Measurements from ENCODE around the gene PDCD11. TPM values are rescaled to one million over a fixed set of nuclear protein-coding genes. Genes with fewer than 3 reads are reported as not detected.

PDCD11 gene
- total RNA-seq, 2 donors from 2014 or later = 10.7 to 23.0 TPM

DNA sequence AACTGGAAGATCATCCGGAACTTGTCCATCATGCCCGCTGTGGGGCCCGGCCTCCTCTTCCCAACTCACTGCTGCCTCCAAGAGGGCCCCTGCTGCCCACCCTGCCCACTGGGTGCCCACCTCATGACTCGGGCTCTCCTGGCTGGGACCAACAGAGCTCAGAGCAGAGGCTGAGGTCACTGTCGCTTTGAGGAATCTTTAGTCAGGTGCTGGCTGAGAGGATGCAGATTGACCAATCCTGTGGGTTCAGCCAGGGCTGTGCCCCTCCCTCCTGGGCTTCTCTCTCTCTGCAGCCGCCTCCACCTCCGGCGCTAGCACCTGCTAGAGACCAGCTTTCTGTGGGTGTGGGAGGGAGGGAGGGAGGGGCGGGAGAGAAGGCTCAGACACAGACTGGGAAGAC, 62.3 kb downstream of the PDCD11 start, which contains the start of gene CALHM1:
Gene CALHM1, minus strand, starts transcription at position 181 of the 400 bp plus-strand sequence. Its CDS starts 149 bp downstream, at position 32.
- ATAC-seq (ENCODE audit: insufficient number of reproducible peaks, low FRiP score, low read depth) (no peak), DNase-seq (ENCODE audit: low spot score) (no peak)
- Histone ChIP-seq H3K36me3 (no peaks in the 10 kb centered on the region), H3K27ac (no peak within 1 kb of the TSS), H3K9me3 (no peaks in the 10 kb centered on the region), H3K4me1 (ENCODE audit: control insufficient read depth in 1 of 2, low read depth in 2 of 2) (no peaks in the 10 kb centered on the region), H3K27me3 (replicated peaks; ENCODE audit: insufficient read depth) (no peaks in the 10 kb centered on the region), H3K4me3 (no peak within 1 kb of the TSS)
- no peak for TF ChIP-seq CTCF (IDR thresholded peaks at IDR 0.05)

GRCh38 chr10:103459615-103460014, 63.2 kb downstream of the PDCD11 start:
- DNase-seq (ENCODE audit: low spot score) (no peak), ATAC-seq (ENCODE audit: insufficient number of reproducible peaks, low FRiP score, low read depth) (no peak)
- no peak overlapping the region for H3K27ac ChIP-seq
- no peaks in the 10 kb centered on the region for H3K27me3 ChIP-seq (replicated peaks; ENCODE audit: insufficient read depth)
- no peaks in the 10 kb centered on the region for H3K36me3 ChIP-seq
- H3K4me1 ChIP-seq (ENCODE audit: control insufficient read depth in 1 of 2, low read depth in 2 of 2) = no peaks in the 10 kb centered on the region
- no peaks in the 10 kb centered on the region for H3K9me3 ChIP-seq
- no peak overlapping the region for H3K4me3 ChIP-seq
- TF ChIP-seq CTCF (IDR thresholded peaks at IDR 0.05) = no peak

DNA sequence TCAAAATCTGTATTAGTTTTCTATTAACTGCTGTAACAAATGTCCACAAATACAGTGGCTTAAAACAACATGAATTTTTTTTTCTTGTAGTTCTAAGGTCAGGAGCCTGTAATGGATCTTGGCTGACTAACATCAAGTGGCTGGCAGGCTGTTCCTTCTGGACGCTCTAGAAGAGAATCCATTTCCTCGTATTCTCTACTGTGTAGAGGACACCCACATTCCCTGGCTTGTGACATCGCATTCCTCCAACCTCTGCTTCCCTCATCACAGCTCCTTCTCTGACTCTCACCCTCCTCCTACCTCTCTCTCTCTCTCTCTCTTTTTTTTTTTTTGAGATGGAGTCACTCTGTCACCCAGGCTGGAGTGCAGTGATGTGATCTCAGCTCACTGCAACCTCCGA, 67.1 kb downstream of the PDCD11 start:
- no peaks in the 10 kb centered on the region for H3K36me3 ChIP-seq
- no peaks in the 10 kb centered on the region for H3K4me1 ChIP-seq (ENCODE audit: control insufficient read depth in 1 of 2, low read depth in 2 of 2)
- DNase-seq (ENCODE audit: low spot score) (no peak), ATAC-seq (ENCODE audit: insufficient number of reproducible peaks, low FRiP score, low read depth) (no peak)
- TF ChIP-seq CTCF (IDR thresholded peaks at IDR 0.05) = no peak
- no peak overlapping the region for H3K4me3 ChIP-seq
- H3K9me3 ChIP-seq = no peaks in the 10 kb centered on the region
- H3K27me3 ChIP-seq (replicated peaks; ENCODE audit: insufficient read depth) = no peaks in the 10 kb centered on the region
- H3K27ac ChIP-seq = no peak overlapping the region

DNA sequence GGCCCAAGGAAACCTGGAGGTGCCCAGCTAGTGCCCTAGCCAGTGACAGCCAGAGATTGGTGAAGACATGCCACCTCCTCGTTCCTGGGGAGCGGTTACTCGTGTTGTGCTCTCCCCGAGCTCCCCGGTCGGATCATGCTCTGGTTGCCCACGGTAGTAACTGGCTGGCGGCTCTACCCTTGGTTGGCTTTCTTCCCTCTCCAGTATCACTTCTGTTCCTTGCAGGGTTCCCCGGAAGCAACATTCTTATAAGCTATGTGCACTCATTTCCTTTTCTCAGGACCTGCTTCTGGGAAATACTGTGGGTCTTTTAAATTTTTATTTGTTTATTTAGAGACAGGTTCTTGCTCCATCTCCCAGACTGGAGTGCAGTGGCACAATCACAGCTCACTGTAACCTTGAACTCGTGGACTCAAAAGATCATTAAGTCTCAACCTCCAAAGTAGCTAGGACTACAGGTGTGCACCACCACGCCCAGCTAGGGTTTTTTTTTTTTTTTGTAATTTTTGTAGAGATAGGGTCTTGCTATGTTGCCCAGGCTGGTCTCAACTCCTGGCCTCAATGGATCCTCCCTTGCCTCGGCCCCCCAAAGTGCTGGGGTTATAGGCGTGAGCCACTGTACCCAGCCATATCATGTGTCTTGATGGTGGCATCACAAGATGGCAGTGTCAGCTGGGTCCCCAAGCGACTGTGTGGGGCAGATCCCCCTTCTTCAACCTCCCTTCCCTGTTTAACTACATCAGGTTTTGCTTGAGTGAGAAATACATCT, 69.2 kb downstream of the PDCD11 start:
- no peak for ATAC-seq (ENCODE audit: insufficient number of reproducible peaks, low FRiP score, low read depth)
- Histone ChIP-seq H3K4me3 (no peak overlapping the region), H3K9me3 (no peaks in the 10 kb centered on the region), H3K27me3 (replicated peaks; ENCODE audit: insufficient read depth) (no peaks in the 10 kb centered on the region), H3K36me3 (no peaks in the 10 kb centered on the region), H3K4me1 (ENCODE audit: control insufficient read depth in 1 of 2, low read depth in 2 of 2) (no peaks in the 10 kb centered on the region), H3K27ac (no peak overlapping the region)
- DNase-seq (ENCODE audit: low spot score) = no peak
- no peak for TF ChIP-seq CTCF (IDR thresholded peaks at IDR 0.05)

- no peaks in the 10 kb centered on the region for H3K36me3 ChIP-seq
- H3K4me3 ChIP-seq = no peak overlapping the region
- no peaks in the 10 kb centered on the region for H3K9me3 ChIP-seq
- TF ChIP-seq CTCF (IDR thresholded peaks at IDR 0.05) = no peak
- H3K4me1 ChIP-seq (ENCODE audit: control insufficient read depth in 1 of 2, low read depth in 2 of 2) = peaks cover 0 to under 1% of the 10 kb centered on the region in 2 donors
- ATAC-seq (ENCODE audit: insufficient number of reproducible peaks, low FRiP score, low read depth) (no peak), DNase-seq (ENCODE audit: low spot score) (no peak)
- no peak overlapping the region for H3K27ac ChIP-seq
- no peaks in the 10 kb centered on the region for H3K27me3 ChIP-seq (replicated peaks; ENCODE audit: insufficient read depth)
These were observed 70.3 kb downstream of the PDCD11 start for GRCh38 chr10:103466734-103467133.

Data from thoracic aorta (tissue), 2 donors.